Stimulated activated memory B cell treated with anti-CD40 and anti-IgM and Interleukin-4, amounts not matched to agents 10 μg/mL and 1 μg/mL and 100 μg/mL, for 72 hours (primary cell): ENCODE data around the gene C7orf57.
"Not testable (repeated sequence)": the region's sequence is repeated elsewhere in the genome, so short reads cannot be mapped to it uniquely, and the experiment has no call there.

Experiments
- ATAC-seq: fragments of 150-1000 bp; cut with Tn5 transposase; 2 replicates; pipeline ENCODE4 v1.10.0; 2021
- H3K27ac Mint-ChIP-seq: one replicate; pipeline ENCODE4 v1.8.0; 2022; ENCODE audit warnings: mild to moderate bottlenecking, mixed read lengths
- H3K27me3 Mint-ChIP-seq: one replicate; pipeline ENCODE4 v1.8.0; 2022; ENCODE audit warnings: mixed read lengths
- H3K36me3 Mint-ChIP-seq: one replicate; pipeline ENCODE4 v1.8.0; 2022; ENCODE audit warnings: mixed read lengths
- H3K4me1 Mint-ChIP-seq: one replicate; pipeline ENCODE4 v1.8.0; 2022; ENCODE audit warnings: mixed read lengths
- H3K4me3 Mint-ChIP-seq: one replicate; pipeline ENCODE4 v1.8.0; 2022; ENCODE audit warnings: mild to moderate bottlenecking, moderate library complexity, mixed read lengths
- H3K9me3 Mint-ChIP-seq: one replicate; pipeline ENCODE4 v1.8.0; 2022; ENCODE audit warnings: mixed read lengths

The C7orf57 gene

GRCh38 chr7:48049850-48050249 lies 14.5 kb downstream of the C7orf57 start:
- Mint-ChIP-seq H3K4me3 (no peak overlapping the region), H3K9me3 (no peaks in the 10 kb centered on the region), H3K27ac (no peak overlapping the region), H3K27me3 (peaks cover 38% of the 10 kb centered on the region), H3K4me1 (peaks cover 17% of the 10 kb centered on the region), H3K36me3 (no peaks in the 10 kb centered on the region)
- ATAC-seq: no peak

- Mint-ChIP-seq H3K4me1 (peaks cover 17% of the 10 kb centered on the region), H3K36me3 (peaks cover 6% of the 10 kb centered on the region), H3K4me3 (no peak overlapping the region), H3K27ac (peak overlapping the region; percentile 61), H3K27me3 (peaks cover 34% of the 10 kb centered on the region), H3K9me3 (peaks cover 3% of the 10 kb centered on the region)
- peak; percentile 83 for ATAC-seq
Observed at GRCh38 chr7:48052748-48053147, 17.4 kb downstream of the C7orf57 start.

GRCh38 chr7:48053736-48054135 lies 18.4 kb downstream of the C7orf57 start:
- no peak for ATAC-seq
- Mint-ChIP-seq H3K27me3 (peaks cover 31% of the 10 kb centered on the region), H3K27ac (no peak overlapping the region), H3K9me3 (peaks cover 3% of the 10 kb centered on the region), H3K36me3 (peaks cover 6% of the 10 kb centered on the region), H3K4me3 (no peak overlapping the region), H3K4me1 (peaks cover 17% of the 10 kb centered on the region)

- Mint-ChIP-seq H3K27me3 (peaks cover 21% of the 10 kb centered on the region), H3K27ac (no peak overlapping the region), H3K4me1 (peaks cover 6% of the 10 kb centered on the region), H3K4me3 (no peak overlapping the region), H3K9me3 (peaks cover 5% of the 10 kb centered on the region), H3K36me3 (peaks cover 11% of the 10 kb centered on the region)
- ATAC-seq: no peak
Observed at GRCh38 chr7:48058990-48059389, 23.6 kb downstream of the C7orf57 start.

- no peak overlapping the region for H3K4me3 Mint-ChIP-seq
- peaks cover 21% of the 10 kb centered on the region for H3K27me3 Mint-ChIP-seq
- H3K27ac Mint-ChIP-seq: no peak overlapping the region
- H3K36me3 Mint-ChIP-seq: peaks cover 11% of the 10 kb centered on the region
- peaks cover 6% of the 10 kb centered on the region for H3K9me3 Mint-ChIP-seq
- ATAC-seq: no peak
- H3K4me1 Mint-ChIP-seq: peaks cover 6% of the 10 kb centered on the region
Observed at GRCh38 chr7:48059706-48060105, 24.4 kb downstream of the C7orf57 start.

- ATAC-seq: no peak
- Mint-ChIP-seq H3K27me3 (peaks cover 11% of the 10 kb centered on the region), H3K36me3 (peaks cover 5% of the 10 kb centered on the region), H3K4me3 (no peak overlapping the region), H3K27ac (no peak overlapping the region), H3K4me1 (peaks cover 4% of the 10 kb centered on the region), H3K9me3 (peaks cover 3% of the 10 kb centered on the region)
Observed at GRCh38 chr7:48063985-48064384, 28.6 kb downstream of the C7orf57 start.

GRCh38 chr7:48067475-48067874 lies 32.1 kb downstream of the C7orf57 start:
- Mint-ChIP-seq H3K27ac (no peak overlapping the region), H3K27me3 (no peaks in the 10 kb centered on the region), H3K9me3 (peaks cover 10% of the 10 kb centered on the region)

GRCh38 chr7:48074204-48074654 lies 38.9 kb downstream of the C7orf57 start:
- no peak for ATAC-seq
- Mint-ChIP-seq H3K27me3 (peaks cover 12% of the 10 kb centered on the region), H3K9me3 (peaks cover 7% of the 10 kb centered on the region), H3K27ac (no peak overlapping the region), H3K4me1 (no peaks in the 10 kb centered on the region), H3K4me3 (no peak overlapping the region), H3K36me3 (no peaks in the 10 kb centered on the region)

More at GRCh38 chr7:48067475-48067874, 32.1 kb downstream of the C7orf57 start:
- no peak overlapping the region for H3K4me3 Mint-ChIP-seq
- ATAC-seq: no peak
- H3K4me1 Mint-ChIP-seq: no peaks in the 10 kb centered on the region
- H3K36me3 Mint-ChIP-seq: peaks cover 5% of the 10 kb centered on the region

- ATAC-seq: no peak
- Mint-ChIP-seq H3K27ac (no peak overlapping the region), H3K27me3 (peaks cover 12% of the 10 kb centered on the region), H3K36me3 (no peaks in the 10 kb centered on the region), H3K4me3 (no peak overlapping the region), H3K9me3 (no peaks in the 10 kb centered on the region), H3K4me1 (no peaks in the 10 kb centered on the region)
Observed at GRCh38 chr7:48077423-48077822, 42.1 kb downstream of the C7orf57 start.

- H3K9me3 Mint-ChIP-seq: no peaks in the 10 kb centered on the region
- peaks cover 2% of the 10 kb centered on the region for H3K4me1 Mint-ChIP-seq
- no peak for ATAC-seq
- no peak overlapping the region for H3K27ac Mint-ChIP-seq
- no peak overlapping the region for H3K4me3 Mint-ChIP-seq
- H3K36me3 Mint-ChIP-seq: no peaks in the 10 kb centered on the region
- peaks cover 12% of the 10 kb centered on the region for H3K27me3 Mint-ChIP-seq
Observed at GRCh38 chr7:48078470-48078869, 43.1 kb downstream of the C7orf57 start.

GRCh38 chr7:48082378-48082777 lies 47.0 kb downstream of the C7orf57 start:
- H3K27me3 Mint-ChIP-seq, H3K27ac Mint-ChIP-seq, H3K9me3 Mint-ChIP-seq, H3K4me3 Mint-ChIP-seq, ATAC-seq, H3K36me3 Mint-ChIP-seq: not testable (repeated sequence)
- H3K4me1 Mint-ChIP-seq: peaks cover 35% of the 10 kb centered on the region

GRCh38 chr7:48083114-48083830 lies 47.9 kb downstream of the C7orf57 start:
- Mint-ChIP-seq H3K4me1 (peaks cover 44% of the 10 kb centered on the region), H3K9me3 (no peaks in the 10 kb centered on the region), H3K36me3 (no peaks in the 10 kb centered on the region), H3K27ac (no peak overlapping the region), H3K27me3 (no peaks in the 10 kb centered on the region), H3K4me3 (no peak overlapping the region)
- ATAC-seq: no peak

GRCh38 chr7:48084727-48085432 lies 49.5 kb downstream of the C7orf57 start:
- no peaks in the 10 kb centered on the region for H3K36me3 Mint-ChIP-seq
- H3K4me3 Mint-ChIP-seq: peak overlapping the region; percentile 43
- peaks cover 48% of the 10 kb centered on the region for H3K4me1 Mint-ChIP-seq
- no peaks in the 10 kb centered on the region for H3K27me3 Mint-ChIP-seq
- peak; percentile 82 for ATAC-seq
- H3K9me3 Mint-ChIP-seq: no peaks in the 10 kb centered on the region
- peak overlapping the region; percentile 90 for H3K27ac Mint-ChIP-seq

GRCh38 chr7:48085433-48085791 lies 50.1 kb downstream of the C7orf57 start:
- Mint-ChIP-seq H3K4me1 (peaks cover 51% of the 10 kb centered on the region), H3K27me3 (no peaks in the 10 kb centered on the region), H3K27ac (peak overlapping the region; percentile 90), H3K9me3 (no peaks in the 10 kb centered on the region), H3K36me3 (peaks cover 2% of the 10 kb centered on the region), H3K4me3 (peak overlapping the region; percentile 43)
- ATAC-seq: no peak

- Mint-ChIP-seq H3K4me1 (peaks cover 57% of the 10 kb centered on the region), H3K36me3 (peaks cover 6% of the 10 kb centered on the region)
- ATAC-seq: no peak
Observed at GRCh38 chr7:48085942-48086341, 50.6 kb downstream of the C7orf57 start.

GRCh38 chr7:48087349-48087748 lies 52.0 kb downstream of the C7orf57 start:
- ATAC-seq: no peak
- Mint-ChIP-seq H3K4me3 (peak overlapping the region; percentile 11), H3K36me3 (peaks cover 18% of the 10 kb centered on the region), H3K27ac (peak overlapping the region; percentile 91), H3K27me3 (no peaks in the 10 kb centered on the region), H3K4me1 (peaks cover 57% of the 10 kb centered on the region), H3K9me3 (no peaks in the 10 kb centered on the region)

More at GRCh38 chr7:48085942-48086341, 50.6 kb downstream of the C7orf57 start:
- no peak overlapping the region for H3K4me3 Mint-ChIP-seq
- H3K9me3 Mint-ChIP-seq: no peaks in the 10 kb centered on the region
- H3K27me3 Mint-ChIP-seq: no peaks in the 10 kb centered on the region
- H3K27ac Mint-ChIP-seq: peak overlapping the region; percentile 90
